Psoas muscle (tissue), 8 donors: ENCODE measurements around the gene MARCHF3. TPM values are rescaled to one million over a fixed set of nuclear protein-coding genes. Genes with fewer than 3 reads are reported as not detected.
"Not testable (repeated sequence)": the region's sequence is repeated elsewhere in the genome, so short reads cannot be mapped to it uniquely, and the experiment has no call there.

Source experiments
- ATAC-seq, 4 donors: fragments of 200-7000 bp; cut with Tn5 transposase; one replicate each; pipeline ENCODE4 v1.9.1; 2020; ENCODE audit warnings: moderate library complexity in 3 of 4, mild to moderate bottlenecking in 2 of 4
- DNase-seq, 2 donors: peaks; one replicate each; pipeline ENCODE4 v3.0.0-alpha.2; 2020
- H3K27ac ChIP-seq: fragments of 200-600 bp; one replicate; pipeline ENCODE4 v1.8.0; 2022
- H3K27me3 ChIP-seq, 3 donors: fragments of 200-600 bp in 1 of 3; one replicate each; pipeline versions ENCODE4 v1.6.1 to v1.8.0; 2013 to 2022; ENCODE audit warnings: low read length in 2 of 3, mild to moderate bottlenecking in 2 of 3, moderate library complexity in 1 of 3; ENCODE audit not compliant: insufficient read depth in 3 of 3
- H3K36me3 ChIP-seq, 2 donors: fragments of 200-600 bp in 1 of 2; one replicate each; pipeline versions ENCODE4 v1.6.1 to v1.8.0; 2013 to 2022; ENCODE audit warnings: low read depth in 1 of 2, mild to moderate bottlenecking in 1 of 2, moderate library complexity in 1 of 2; ENCODE audit not compliant: insufficient read depth in 1 of 2
- H3K4me1 ChIP-seq: fragments of 200-600 bp; one replicate; pipeline ENCODE4 v1.8.0; 2022
- H3K4me3 ChIP-seq: fragments of 200-600 bp; one replicate; pipeline ENCODE4 v1.8.0; 2022; ENCODE audit warnings: mild to moderate bottlenecking
- H3K9me3 ChIP-seq: fragments of 200-600 bp; one replicate; pipeline ENCODE4 v1.8.0; 2022
- CTCF ChIP-seq: fragments of 200-600 bp; IDR thresholded peaks from one replicate; pipeline ENCODE4 v1.8.0; 2022; ENCODE audit warnings: antibody characterized with exemption
- WGBS, 3 donors: extraction: QIAGEN DNeasy Blood & Tissue Kit; methylation state at CpG; one replicate each; pipeline versions ENCODE4 v1.1.6 to v1.1.7; 2013; 5-methylcytosine and 5-hydroxymethylcytosine counted together
- intact Hi-C, 2 donors: fragments of 100-400 bp; cut with DNase I; formaldehyde crosslinking; loops; one replicate each; pipeline versions ENCODE4 v1.11.0 to v1.14.2; 2022
- polyA plus RNA-seq, 3 donors: library from polyadenylated mRNA; stranded (reverse); fragments of 200-250 nt; gene quantifications; one replicate each; pipeline ENCODE4 v1.2.3, GENCODE V29; 2013
- total RNA-seq, 4 donors: library from RNA; stranded (reverse); fragmentation: NEBNext Ultra II Directional in 2 of 4; extraction: Animal tissue kit (Norgen Biotek cat#: 25700) in 2 of 4; gene quantifications; one replicate each; pipeline versions ENCODE4 v1.2.1 to v1.2.4, GENCODE V29; 2021 to 2023
- donor health status: healthy with polysubstance abuse.
- donor health status: DM: no; HTN: no; CAD: no; lungs with moderate emphysema.
- donor health status: Bipolar disorder and iron deficiency.
- donor health status: healthy.
- donor health status: DM: yes; HTN: yes; CAD: no.
- donor health status: DM: no; HTN: no; CAD: no.
- donor health status: DM: no; HTN: no; CAD: no.
- donor health status: DM: yes; HTN: yes; CAD: no.

MARCHF3 gene
- total and polyA plus RNA-seq, 7 donors: 6.0 to 22.0 (median 12.0) TPM

GRCh38 chr5:127060470-127060985 lies 30.2 kb upstream of the MARCHF3 start:
- intact Hi-C loops: no loop called here
- no peak for TF ChIP-seq CTCF
- no peaks in the 10 kb centered on the region for H3K27me3 ChIP-seq
- H3K9me3 ChIP-seq: no peaks in the 10 kb centered on the region
- no peak for ATAC-seq
- no peak overlapping the region for H3K27ac ChIP-seq
- H3K4me3 ChIP-seq: no peak overlapping the region
- no peaks in the 10 kb centered on the region for H3K4me1 ChIP-seq
- WGBS, 3 donors: 64 to 85% (median 75%) methylated on average over 1 of the region's 1 CpG
- peaks cover 4 to 33% of the 10 kb centered on the region in 2 donors for H3K36me3 ChIP-seq
- DNase-seq: no peak

- intact Hi-C loops: no loop called here
- TF ChIP-seq CTCF: no peak
- WGBS, 3 donors: 70 to 79% (median 72%) methylated on average over 2 of the region's 2 CpGs
These were observed 26.5 kb upstream of the MARCHF3 start for GRCh38 chr5:127056896-127057295.

GRCh38 chr5:127055880-127056653 lies 25.7 kb upstream of the MARCHF3 start:
- H3K27me3 ChIP-seq: no peaks in the 10 kb centered on the region
- ATAC-seq (no peak), DNase-seq (no peak)
- WGBS, 3 donors: 90 to 94% (median 93%) methylated on average over 3 of the region's 3 CpGs
- no peak overlapping the region for H3K27ac ChIP-seq
- H3K4me1 ChIP-seq: no peaks in the 10 kb centered on the region
- TF ChIP-seq CTCF: no peak
- H3K36me3 ChIP-seq: peaks cover 4 to 25% of the 10 kb centered on the region in 2 donors
- intact Hi-C loops: no loop called here
- H3K4me3 ChIP-seq: no peak overlapping the region
- H3K9me3 ChIP-seq: no peaks in the 10 kb centered on the region

More at GRCh38 chr5:127056896-127057295, 26.5 kb upstream of the MARCHF3 start:
- Histone ChIP-seq H3K36me3 (peaks cover 4 to 25% of the 10 kb centered on the region in 2 donors), H3K4me3 (no peak overlapping the region), H3K27ac (no peak overlapping the region), H3K4me1 (no peaks in the 10 kb centered on the region), H3K27me3 (no peaks in the 10 kb centered on the region), H3K9me3 (no peaks in the 10 kb centered on the region)
- DNase-seq (no peak), ATAC-seq (no peak)

- DNase-seq, H3K4me3 ChIP-seq, H3K9me3 ChIP-seq, intact Hi-C loops, H3K27me3 ChIP-seq, H3K27ac ChIP-seq, ATAC-seq, H3K4me1 ChIP-seq: not testable (repeated sequence)
- H3K36me3 ChIP-seq: peaks cover 4 to 24% of the 10 kb centered on the region in 2 donors
- 97 to 99% (median 97%) methylated on average over 6 of the region's 6 CpGs for WGBS, 3 donors
These were observed 23.2 kb upstream of the MARCHF3 start for GRCh38 chr5:127053551-127053950.

GRCh38 chr5:127053049-127053448 lies 22.7 kb upstream of the MARCHF3 start:
- ATAC-seq (no peak), DNase-seq (no peak)
- H3K27me3 ChIP-seq: no peaks in the 10 kb centered on the region
- no peak overlapping the region for H3K27ac ChIP-seq
- H3K4me1 ChIP-seq: no peaks in the 10 kb centered on the region
- no peak for TF ChIP-seq CTCF
- no peaks in the 10 kb centered on the region for H3K9me3 ChIP-seq
- H3K4me3 ChIP-seq: no peak overlapping the region
- H3K36me3 ChIP-seq: peaks cover 4 to 21% of the 10 kb centered on the region in 2 donors
- WGBS, 3 donors: 81 to 90% (median 88%) methylated on average over 3 of the region's 3 CpGs
- intact Hi-C loops: no loop called here
